Ovary (tissue), 3 donors: Measurements from ENCODE around the gene NME9.

Experiments
- CTCF ChIP-seq, 3 donors: fragments of 450-650 bp in 2 of 3; fragments of 200-600 bp in 1 of 3; IDR thresholded peaks; one replicate each; pipeline versions ENCODE4 v1.5.1 to v1.8.0; 2016 to 2022; ENCODE audit warnings: antibody characterized with exemption in 3 of 3, mild to moderate bottlenecking in 1 of 3
- EP300 ChIP-seq: sonication (generic); formaldehyde crosslinking; IDR thresholded peaks from one replicate; pipeline ENCODE4 v1.6.1; 2017; ENCODE audit warnings: antibody characterized with exemption
- POLR2A ChIP-seq: fragments of 450-650 bp; IDR thresholded peaks from one replicate; pipeline ENCODE4 v1.6.1; 2017; ENCODE audit warnings: antibody characterized with exemption, mild to moderate bottlenecking, moderate library complexity
- donor health status: DM: no; HTN: no; CAD: no.

DNA sequence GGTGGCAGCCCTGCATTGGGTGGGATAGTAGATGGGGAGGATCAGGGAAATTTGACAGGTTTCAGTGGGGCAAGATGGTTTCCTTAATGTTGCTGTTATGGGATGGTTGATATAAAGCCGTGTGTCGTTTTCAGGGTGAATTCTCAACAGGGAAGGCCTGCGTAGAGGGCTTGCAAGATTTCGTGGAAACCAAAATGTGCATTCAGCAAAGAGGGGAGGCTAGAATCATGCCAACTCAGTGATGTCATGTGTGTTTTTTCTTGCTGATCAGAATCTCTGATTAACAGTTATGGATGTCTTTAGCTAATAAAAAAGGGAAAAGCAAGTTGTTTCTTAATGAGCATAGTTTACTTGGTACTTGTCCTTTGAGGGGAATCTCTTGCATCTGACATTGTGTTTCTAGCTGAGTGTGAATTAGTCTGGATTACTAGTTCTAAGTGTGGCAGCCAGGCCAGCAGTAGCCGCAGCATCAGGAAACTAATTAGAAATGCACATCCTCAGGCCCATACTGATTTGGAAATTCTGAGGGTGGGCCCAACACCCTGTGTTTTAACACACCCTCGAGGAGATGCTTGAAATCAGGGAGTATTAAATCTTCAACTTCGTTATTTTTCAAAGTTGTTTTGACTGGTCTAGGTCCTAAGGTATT lies 43.6 kb upstream of the NME9 start:
- TF ChIP-seq CTCF (IDR thresholded peaks at IDR 0.05) (no peak), POLR2A (no peak), EP300 (no peak)
